Adrenal gland (tissue), 5 donors: Measurements from ENCODE around the gene ASTN2.

Experiments used
- CTCF ChIP-seq, 6 experiments: fragments of 450-650 bp in 4 of 6; fragments of 200-600 bp in 2 of 6; sonication (generic) in 1 of 6; IDR thresholded peaks; 1 replicate in 5 of 6; 2 replicates in 1 of 6; pipeline versions ENCODE4 v1.5.1 to v1.8.0; 2016 to 2021; ENCODE audit warnings: antibody characterized with exemption in 6 of 6, mild to moderate bottlenecking in 2 of 6, moderate library complexity in 1 of 6
- POLR2A ChIP-seq, 2 donors: fragments of 450-650 bp; IDR thresholded peaks; one replicate each; pipeline ENCODE4 v1.6.1; 2017; ENCODE audit warnings: antibody characterized with exemption in 2 of 2, mild to moderate bottlenecking in 2 of 2, moderate library complexity in 1 of 2
- donor health status: DM: no; HTN: no; CAD: no.

GRCh38 chr9:117035546-117035945 lies 379.3 kb downstream of the ASTN2 start:
- no peak for TF ChIP-seq CTCF (IDR thresholded peaks at IDR 0.05)
- TF ChIP-seq POLR2A (IDR thresholded peaks at IDR 0.05): no peak
